CD4-positive, alpha-beta T cell (primary cell): ENCODE data around the gene RAPSN. TPM values are rescaled to one million over a fixed set of nuclear protein-coding genes. Genes with fewer than 3 reads are reported as not detected.

Experiments
- ATAC-seq: fragments of 200-7000 bp; cut with Tn5 transposase; one replicate; pipeline ENCODE4 v1.10.0; 2022; ENCODE audit warnings: mild to moderate bottlenecking; ENCODE audit not compliant: poor library complexity
- CTCF ChIA-PET: fragments of 350-600 bp; sonication (Branson Sonifier 250); formaldehyde crosslinking; loops from one replicate; lab custom pipeline; 2021; ENCODE audit warnings: antibody characterized with exemption, inconsistent platforms; lab: Charles Lee
- POLR2A ChIA-PET: fragments of 350-600 bp; sonication (Branson Sonifier 250); formaldehyde crosslinking; loops from one replicate; lab custom pipeline; 2021; ENCODE audit warnings: antibody characterized with exemption, inconsistent platforms; lab: Charles Lee
- DNase-seq, 14 experiments: peaks; one replicate each; pipeline ENCODE4 v3.0.0-alpha.2; 2013 to 2020; ENCODE audit warnings: mixed read lengths in 2 of 14
- H3K27ac ChIP-seq, 2 donors: one replicate each; pipeline versions ENCODE4 v1.5.1 to v1.7.0; 2013; ENCODE audit warnings: low read length in 2 of 2, low read depth in 1 of 2, mild to moderate bottlenecking in 1 of 2
- H3K27me3 ChIP-seq, 2 experiments: 1 replicate in 1 of 2; 2 replicates in 1 of 2; pipeline versions ENCODE4 v1.6.1 to v1.7.0; 2013; ENCODE audit warnings: low read length in 2 of 2, control low read depth in 1 of 2, mild to moderate bottlenecking in 1 of 2, moderate library complexity in 1 of 2; ENCODE audit not compliant: insufficient read depth in 2 of 2, control insufficient read depth in 1 of 2
- H3K36me3 ChIP-seq: one replicate; pipeline ENCODE4 v1.6.1; 2013; ENCODE audit warnings: low read length, control low read depth; ENCODE audit not compliant: insufficient read depth
- H3K4me1 ChIP-seq: one replicate; pipeline ENCODE4 v1.6.1; 2013; ENCODE audit warnings: low read length, control low read depth; ENCODE audit not compliant: insufficient read depth
- H3K4me3 ChIP-seq: one replicate; pipeline ENCODE4 v1.5.1; 2013; ENCODE audit warnings: mild to moderate bottlenecking, low read length, moderate library complexity
- H3K9me3 ChIP-seq, 2 experiments: 1 replicate in 1 of 2; 2 replicates in 1 of 2; pipeline versions ENCODE4 v1.6.1 to v1.7.0; 2013; ENCODE audit warnings: low read length in 2 of 2, mild to moderate bottlenecking in 2 of 2, control low read depth in 1 of 2, moderate library complexity in 1 of 2; ENCODE audit not compliant: control insufficient read depth in 1 of 2, insufficient read depth in 1 of 2
- H3K27ac Mint-ChIP-seq: one replicate; pipeline ENCODE4 v1.8.0; 2020; ENCODE audit warnings: mixed read lengths
- H3K27me3 Mint-ChIP-seq: one replicate; pipeline ENCODE4 v1.8.0; 2021; ENCODE audit warnings: mixed read lengths
- H3K36me3 Mint-ChIP-seq: one replicate; pipeline ENCODE4 v1.8.0; 2021; ENCODE audit warnings: low read depth, mixed read lengths
- H3K4me1 Mint-ChIP-seq: one replicate; pipeline ENCODE4 v1.8.0; 2021; ENCODE audit warnings: low read depth, mixed read lengths
- H3K4me3 Mint-ChIP-seq: one replicate; pipeline ENCODE4 v1.8.0; 2020; ENCODE audit warnings: mild to moderate bottlenecking, mixed read lengths
- H3K9me3 Mint-ChIP-seq: one replicate; pipeline ENCODE4 v1.8.0; 2020; ENCODE audit warnings: mixed read lengths
- intact Hi-C, 2 experiments: fragments of 100-400 bp; cut with DNase I in 1 of 2; cut with micrococcal nuclease in 1 of 2; formaldehyde crosslinking; loops; one replicate each; pipeline versions ENCODE4 v1.15.1 to v1.9.0; 2023 to 2025; cut with DNase I, micrococcal nuclease
- total RNA-seq, 174 experiments: library from RNA in 2 of 174; stranded (reverse) in 2 of 174; gene quantifications; one replicate each; pipeline ENCODE4 v1.2.3 and lab custom pipeline; 2021 to 2026
- TF ChIP-seq, protein P1 (sequence below): fragments of 200-600 bp; IDR thresholded peaks from one replicate; pipeline ENCODE4 v1.8.0; 2022; ENCODE audit warnings: antibody characterized with exemption, mild to moderate bottlenecking

The RAPSN gene
- total RNA-seq, 2 experiments from 2014 or later: 0.56 to 0.85 TPM

DNA sequence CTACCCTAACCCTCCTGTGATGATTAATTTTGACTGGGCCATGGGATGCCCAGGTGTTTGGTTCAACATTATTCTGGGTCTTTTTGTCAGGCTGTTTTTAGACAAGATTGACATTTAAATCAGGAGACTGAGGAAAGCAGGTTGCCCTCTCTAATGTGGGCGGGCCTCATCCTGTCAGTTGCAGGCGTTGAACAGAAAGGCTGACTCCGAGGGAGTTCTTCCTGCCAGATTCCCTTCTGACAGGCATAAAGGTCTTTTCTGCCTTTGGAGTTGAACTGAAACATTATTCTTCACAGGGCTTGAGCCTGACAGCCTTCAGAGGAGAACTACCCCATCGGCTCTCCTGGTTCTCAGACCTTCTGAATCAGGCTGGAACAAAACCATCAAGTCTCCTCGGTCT, 18.4 kb downstream of the RAPSN start:
- ChIA-PET CTCF (no interaction called here), POLR2A (no interaction called here)
- Histone ChIP-seq H3K9me3 (no peaks in the 10 kb centered on the region), H3K27me3 (no peaks in the 10 kb centered on the region), H3K4me1 (peaks cover 12% of the 10 kb centered on the region), H3K36me3 (no peaks in the 10 kb centered on the region), H3K4me3 (no peak overlapping the region), H3K27ac (no peak overlapping the region)
- Mint-ChIP-seq H3K4me3 (no peak overlapping the region), H3K27ac (no peak overlapping the region), H3K27me3 (no peaks in the 10 kb centered on the region), H3K36me3 (peaks cover 12% of the 10 kb centered on the region), H3K4me1 (peaks cover 12% of the 10 kb centered on the region), H3K9me3 (no peaks in the 10 kb centered on the region)
- DNase-seq (no peak), ATAC-seq (no peak)
- intact Hi-C loops: no loop called here
- TF ChIP-seq, protein P1, sequence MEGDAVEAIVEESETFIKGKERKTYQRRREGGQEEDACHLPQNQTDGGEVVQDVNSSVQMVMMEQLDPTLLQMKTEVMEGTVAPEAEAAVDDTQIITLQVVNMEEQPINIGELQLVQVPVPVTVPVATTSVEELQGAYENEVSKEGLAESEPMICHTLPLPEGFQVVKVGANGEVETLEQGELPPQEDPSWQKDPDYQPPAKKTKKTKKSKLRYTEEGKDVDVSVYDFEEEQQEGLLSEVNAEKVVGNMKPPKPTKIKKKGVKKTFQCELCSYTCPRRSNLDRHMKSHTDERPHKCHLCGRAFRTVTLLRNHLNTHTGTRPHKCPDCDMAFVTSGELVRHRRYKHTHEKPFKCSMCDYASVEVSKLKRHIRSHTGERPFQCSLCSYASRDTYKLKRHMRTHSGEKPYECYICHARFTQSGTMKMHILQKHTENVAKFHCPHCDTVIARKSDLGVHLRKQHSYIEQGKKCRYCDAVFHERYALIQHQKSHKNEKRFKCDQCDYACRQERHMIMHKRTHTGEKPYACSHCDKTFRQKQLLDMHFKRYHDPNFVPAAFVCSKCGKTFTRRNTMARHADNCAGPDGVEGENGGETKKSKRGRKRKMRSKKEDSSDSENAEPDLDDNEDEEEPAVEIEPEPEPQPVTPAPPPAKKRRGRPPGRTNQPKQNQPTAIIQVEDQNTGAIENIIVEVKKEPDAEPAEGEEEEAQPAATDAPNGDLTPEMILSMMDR: no peak

DNA sequence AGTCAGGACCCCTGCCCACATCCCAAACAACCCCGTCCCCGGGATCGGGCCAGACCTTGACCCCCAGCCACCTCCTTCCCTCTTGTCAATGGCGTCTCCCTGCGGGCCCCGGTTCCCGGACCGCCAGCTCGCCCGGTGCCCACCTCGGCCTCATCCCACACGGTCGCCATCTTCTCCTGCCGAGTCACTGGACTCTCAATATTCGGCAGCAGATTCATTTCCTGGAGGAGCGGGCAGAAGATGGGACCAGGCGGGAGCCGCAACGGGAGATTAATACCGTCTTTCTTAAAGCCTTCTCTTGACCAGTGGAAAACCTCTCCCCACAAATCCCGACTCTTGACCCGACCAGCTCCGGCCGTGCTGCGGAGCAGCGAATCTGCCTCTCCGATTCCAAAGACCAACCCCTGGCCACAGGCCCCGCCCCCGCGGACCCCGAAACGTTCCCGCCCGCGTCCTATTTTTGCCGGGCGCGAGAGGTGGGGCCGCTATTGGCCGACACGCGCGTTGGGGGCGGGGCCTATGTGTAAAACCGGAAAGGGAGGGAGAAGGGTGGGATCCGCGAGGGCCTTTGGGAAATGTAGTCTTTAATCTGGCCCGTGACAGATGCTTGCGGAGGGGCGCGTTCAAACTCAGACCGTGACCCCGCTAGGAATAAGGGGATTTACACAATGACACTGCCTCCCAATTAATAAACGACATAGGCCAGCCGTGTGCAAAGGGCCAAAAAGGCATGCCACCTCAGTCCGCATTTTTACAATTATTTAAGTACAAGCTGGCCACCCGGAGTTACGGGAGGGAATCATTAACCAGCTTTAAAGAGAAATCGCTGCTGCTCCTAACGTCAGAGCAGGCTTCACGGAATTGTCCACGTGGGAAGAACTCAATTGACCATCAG, 22.6 kb downstream of the RAPSN start, which contains the start of gene PSMC3:
Gene PSMC3 (minus strand): TSS at position 378 of the 895 bp plus-strand sequence. CDS start 160 bp downstream, at position 218.
- Histone ChIP-seq H3K4me1 (peaks cover 30% of the 10 kb centered on the region), H3K4me3 (peak within 1 kb of the TSS; percentile 100), H3K36me3 (peaks cover 31% of the 10 kb centered on the region), H3K27me3 (no peaks in the 10 kb centered on the region), H3K27ac (peak within 1 kb of the TSS; percentile 84), H3K9me3 (no peaks in the 10 kb centered on the region)
- CTCF ChIA-PET: interaction anchor here (0.7 to 2.2 kb wide), 4 partner anchors 14 to 127 kb away, joined by 3 to 5 read pairs (median 4); partner anchors contain the start of gene CELF1
- DNase-seq (peak; percentile 93 to 99 (median 98)), ATAC-seq (peak; percentile 98)
- Mint-ChIP-seq H3K9me3 (no peaks in the 10 kb centered on the region), H3K27ac (peak within 1 kb of the TSS; percentile 90), H3K4me3 (peak within 1 kb of the TSS; percentile 100), H3K27me3 (no peaks in the 10 kb centered on the region), H3K4me1 (peaks cover 25% of the 10 kb centered on the region), H3K36me3 (peaks cover 50% of the 10 kb centered on the region)
- TF ChIP-seq, protein P1: no peak
- intact Hi-C loops: loop anchor here (1.0 to 10.0 kb wide), 7 partner anchors 126 to 1312 kb away; partner anchors contain the start of genes ARFGAP2 (in 2 of the 2), ARHGAP1 (in 1 of the 2), CELF1 (in 1 of the 2) and CKAP5 (in 1 of the 2)
- POLR2A ChIA-PET: interaction anchor here (0.7 to 2.1 kb wide), 8 partner anchors 9 to 212 kb away, joined by 3 to 14 read pairs (median 4); partner anchors contain the start of genes ACP2, DDB2 and SLC39A13

DNA sequence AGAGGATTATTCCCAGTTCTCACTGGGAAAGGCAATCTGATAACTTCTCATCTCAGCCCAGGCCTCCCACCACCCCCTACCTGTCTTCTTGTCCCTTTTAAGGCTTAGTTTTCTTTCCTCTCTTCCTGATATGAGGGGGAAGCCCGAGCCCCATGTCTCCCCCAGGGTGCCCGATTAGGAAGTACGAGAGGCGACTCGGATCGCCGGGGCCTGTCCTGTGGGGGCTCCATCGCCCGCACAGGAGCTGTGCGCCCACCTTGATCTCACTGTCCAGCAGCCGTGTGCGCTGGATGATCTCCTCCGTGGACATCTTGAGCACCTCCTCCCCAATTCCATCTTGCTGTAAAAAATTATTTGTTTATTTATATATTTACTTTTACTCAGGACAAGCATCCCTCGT, 23.3 kb downstream of the RAPSN start:
- Mint-ChIP-seq H3K4me3 (peak overlapping the region; percentile 100), H3K9me3 (no peaks in the 10 kb centered on the region), H3K4me1 (peaks cover 25% of the 10 kb centered on the region), H3K27me3 (no peaks in the 10 kb centered on the region), H3K27ac (peak overlapping the region; percentile 90), H3K36me3 (peaks cover 55% of the 10 kb centered on the region)
- DNase-seq: peak in 1 of 14 experiments; percentile 22
- no peaks in the 10 kb centered on the region for H3K27me3 ChIP-seq
- ATAC-seq: no peak
- H3K4me3 ChIP-seq: peak overlapping the region; percentile 100
- H3K36me3 ChIP-seq: peaks cover 35% of the 10 kb centered on the region
- POLR2A ChIA-PET: interaction anchor here (0.6 to 2.1 kb wide), 5 partner anchors 10 to 570 kb away, joined by 3 to 14 read pairs (median 5); partner anchors contain the start of gene SLC39A13
- H3K4me1 ChIP-seq: peaks cover 30% of the 10 kb centered on the region
- no peaks in the 10 kb centered on the region for H3K9me3 ChIP-seq
- intact Hi-C loops: loop anchor here (1.0 to 10.0 kb wide), 8 partner anchors 16 to 1311 kb away; partner anchors contain the start of genes ARFGAP2 (in 2 of the 2), ARHGAP1 (in 1 of the 2), CELF1 (in 1 of the 2) and CKAP5 (in 1 of the 2)
- H3K27ac ChIP-seq: peak overlapping the region; percentile 84
- CTCF ChIA-PET: interaction anchor here (1.5 to 2.2 kb wide), 2 partner anchors 52 to 127 kb away, joined by 3 to 5 read pairs; partner anchors contain the start of gene CELF1
- TF ChIP-seq, protein P1: no peak
